H1 (cell line): ENCODE data around the gene EXT2. TPM values are rescaled to one million over a fixed set of nuclear protein-coding genes. Genes with fewer than 3 reads are reported as not detected.

Experiments used
- CTCF ChIA-PET: fragments of 300-600 bp; sonication (Branson Sonifier 250); formaldehyde crosslinking; loops from one replicate; lab custom pipeline; 2021; ENCODE audit not compliant: partially characterized antibody; lab: Charles Lee
- POLR2A ChIA-PET: fragments of 300-600 bp; sonication (Branson Sonifier 250); formaldehyde crosslinking; loops from one replicate; lab custom pipeline; 2021; ENCODE audit warnings: inconsistent platforms; ENCODE audit not compliant: partially characterized antibody; lab: Charles Lee
- DNase-seq, 2 experiments: peaks; one replicate each; pipeline versions ENCODE4 v3.0.0 to v3.0.0-alpha.2; 2010 to 2022; ENCODE audit warnings: low spot score in 2 of 2, low read depth in 1 of 2, mixed read lengths in 1 of 2
- FAIRE-seq: peaks from 2 replicates; lab custom pipeline; 2011; peaks lifted over from hg19 to GRCh38; lab: Jason Lieb, UNC
- H2AFZ ChIP-seq: 2 replicates; pipeline ENCODE4 v1.8.1; 2012; ENCODE audit warnings: low read length, inconsistent platforms
- H2AK5ac ChIP-seq: 2 replicates; pipeline ENCODE4 v1.6.1; 2013; ENCODE audit warnings: low read depth, low read length
- H2BK120ac ChIP-seq: replicated peaks from 2 replicates; pipeline ENCODE3; 2013; ENCODE audit warnings: low read depth, low read length, inconsistent platforms
- H2BK12ac ChIP-seq: 2 replicates; pipeline ENCODE4 v1.6.1; 2013; ENCODE audit warnings: low read depth, low read length
- H2BK15ac ChIP-seq: 2 replicates; pipeline ENCODE4 v1.6.1; 2013; ENCODE audit warnings: low read length
- H2BK20ac ChIP-seq: 2 replicates; pipeline ENCODE4 v1.6.1; 2013; ENCODE audit warnings: low read length
- H2BK5ac ChIP-seq: 2 replicates; pipeline ENCODE4 v1.6.1; 2013; ENCODE audit warnings: low read depth, low read length
- H3K14ac ChIP-seq: 2 replicates; pipeline ENCODE4 v1.6.1; 2013; ENCODE audit warnings: inconsistent platforms; ENCODE audit not compliant: insufficient read length
- H3K18ac ChIP-seq: 2 replicates; pipeline ENCODE4 v1.6.1; 2013; ENCODE audit warnings: low read length; ENCODE audit errors: extremely low read depth
- H3K23ac ChIP-seq: 2 replicates; pipeline ENCODE4 v1.6.1; 2013; ENCODE audit warnings: inconsistent platforms; ENCODE audit not compliant: insufficient read length
- H3K23me2 ChIP-seq: 2 replicates; pipeline ENCODE4 v1.6.1; 2013; ENCODE audit warnings: low read depth, low read length
- H3K27ac ChIP-seq: 2 replicates; pipeline ENCODE4 v1.6.1; 2011; ENCODE audit warnings: low read depth, low read length, inconsistent platforms
- H3K27me3 ChIP-seq, 4 experiments: replicated peaks in 1 of 4; 1 replicate in 1 of 4; 2 replicates in 3 of 4; pipeline versions ENCODE4 v1.6.1 to v1.8.1; 2011 to 2013; ENCODE audit warnings: low read length in 3 of 4, mild to moderate bottlenecking in 3 of 4, inconsistent platforms in 2 of 4, mixed read lengths in 2 of 4, moderate library complexity in 1 of 4; ENCODE audit not compliant: control insufficient read depth in 3 of 4, insufficient read depth in 3 of 4; ENCODE audit errors: extremely low read depth in 1 of 4
- H3K36me3 ChIP-seq, 4 experiments: 2 replicates each; pipeline versions ENCODE4 v1.6.1 to v1.8.1; 2011 to 2013; ENCODE audit warnings: mild to moderate bottlenecking in 4 of 4, low read length in 3 of 4, moderate library complexity in 2 of 4, control low read depth in 1 of 4, inconsistent platforms in 1 of 4; ENCODE audit not compliant: insufficient read depth in 4 of 4, control insufficient read depth in 2 of 4
- H3K4ac ChIP-seq: replicated peaks from 2 replicates; pipeline ENCODE3; 2013; ENCODE audit warnings: low read length, low read depth, mixed read lengths, inconsistent platforms; ENCODE audit not compliant: insufficient read length
- H3K4me1 ChIP-seq, 4 experiments: replicated peaks in 1 of 4; 1 replicate in 1 of 4; 2 replicates in 3 of 4; pipeline versions ENCODE4 v1.6.1 to v1.8.1; 2011 to 2013; ENCODE audit warnings: low read length in 3 of 4, inconsistent platforms in 2 of 4, mixed read lengths in 1 of 4; ENCODE audit not compliant: insufficient read depth in 4 of 4, control insufficient read depth in 3 of 4
- H3K4me2 ChIP-seq, 2 experiments: 2 replicates each; pipeline versions ENCODE4 v1.6.1 to v1.8.1; 2011 to 2013; ENCODE audit warnings: low read depth in 2 of 2, low read length in 2 of 2, control low read depth in 1 of 2, inconsistent platforms in 1 of 2, mild to moderate bottlenecking in 1 of 2; ENCODE audit not compliant: insufficient read depth in 1 of 2
- H3K4me3 ChIP-seq, 4 experiments: fragments of 200-600, 300-600 bp in 1 of 4; sonication (generic), shearing (Covaris generic), sonication (Bioruptor Twin) in 1 of 4; 2 replicates each; pipeline versions ENCODE4 v1.5.1 to v1.8.1; 2011 to 2016; ENCODE audit warnings: low read length in 4 of 4, low read depth in 3 of 4, control low read depth in 2 of 4, inconsistent platforms in 2 of 4, mild to moderate bottlenecking in 2 of 4, mixed read lengths in 1 of 4, moderate library complexity in 1 of 4; ENCODE audit not compliant: insufficient read depth in 2 of 4; ENCODE audit errors: extremely low read depth in 1 of 4
- H3K56ac ChIP-seq: replicated peaks from 2 replicates; pipeline ENCODE3; 2013; ENCODE audit warnings: low read depth, mild to moderate bottlenecking, mixed read lengths, low read length, inconsistent platforms; ENCODE audit not compliant: insufficient read length
- H3K79me1 ChIP-seq: 2 replicates; pipeline ENCODE4 v1.6.1; 2013; ENCODE audit warnings: low read depth, low read length, control low read depth
- H3K79me2 ChIP-seq, 2 experiments: 2 replicates each; pipeline versions ENCODE4 v1.6.1 to v1.8.1; 2012 to 2013; ENCODE audit warnings: low read length in 2 of 2, mild to moderate bottlenecking in 2 of 2, inconsistent platforms in 1 of 2; ENCODE audit not compliant: insufficient read depth in 2 of 2, control insufficient read depth in 1 of 2
- H3K9ac ChIP-seq, 4 experiments: replicated peaks in 1 of 4; 1 replicate in 1 of 4; 2 replicates in 3 of 4; pipeline versions ENCODE4 v1.6.1 to v1.8.1; 2011 to 2013; ENCODE audit warnings: low read depth in 3 of 4, low read length in 3 of 4, control low read depth in 2 of 4, mild to moderate bottlenecking in 2 of 4, moderate library complexity in 2 of 4, inconsistent platforms in 1 of 4; ENCODE audit errors: extremely low read depth in 1 of 4
- H3K9me3 ChIP-seq, 2 experiments: 2 replicates each; pipeline versions ENCODE4 v1.6.1 to v1.8.1; 2012 to 2013; ENCODE audit warnings: mild to moderate bottlenecking in 2 of 2, moderate library complexity in 2 of 2, control low read depth in 1 of 2, inconsistent platforms in 1 of 2, low read depth in 1 of 2, low read length in 1 of 2, mixed read lengths in 1 of 2; ENCODE audit not compliant: insufficient read depth in 2 of 2
- H4K20me1 ChIP-seq, 2 experiments: replicated peaks in 1 of 2; 2 replicates each; pipeline versions ENCODE3 to v1.8.1; 2011 to 2013; ENCODE audit warnings: inconsistent platforms in 2 of 2, low read length in 2 of 2, mild to moderate bottlenecking in 1 of 2; ENCODE audit not compliant: insufficient read depth in 2 of 2, control insufficient read depth in 1 of 2
- H4K5ac ChIP-seq: 2 replicates; pipeline ENCODE4 v1.6.1; 2013; ENCODE audit warnings: low read length, low read depth, mixed read lengths, inconsistent platforms; ENCODE audit not compliant: insufficient read length
- H4K8ac ChIP-seq: 2 replicates; pipeline ENCODE4 v1.8.0; 2013; ENCODE audit warnings: mild to moderate bottlenecking, moderate library complexity, low read length, inconsistent platforms; ENCODE audit not compliant: insufficient read depth; ENCODE audit errors: extremely low read depth
- H4K91ac ChIP-seq: replicated peaks from 2 replicates; pipeline ENCODE3; 2013; ENCODE audit warnings: low read length, mixed read lengths, inconsistent platforms; ENCODE audit not compliant: insufficient read length
- ATF2 ChIP-seq: IDR thresholded peaks from 2 replicates; pipeline ENCODE4 v1.6.1; 2012; ENCODE audit warnings: low read length, inconsistent platforms
- BACH1 ChIP-seq: IDR thresholded peaks from 2 replicates; pipeline ENCODE4 v1.6.1; 2012; ENCODE audit warnings: low read length, improper control_type of control experiment
- CBX8 ChIP-seq: fragments of 300-800, 300-1000 bp; sonication (generic); IDR thresholded peaks from 2 replicates; pipeline ENCODE4 v1.7.1; 2016; ENCODE audit warnings: low read depth, low read length, borderline replicate concordance
- CTBP2 ChIP-seq: IDR thresholded peaks from 2 replicates; pipeline ENCODE4 v1.7.0; 2011; ENCODE audit warnings: borderline replicate concordance, mild to moderate bottlenecking, moderate library complexity, mixed read lengths, low read length; ENCODE audit not compliant: insufficient read depth, insufficient read length
- EGR1 ChIP-seq: IDR thresholded peaks from 2 replicates; pipeline ENCODE4 v1.6.1; 2011; ENCODE audit warnings: low read depth, low read length, borderline replicate concordance
- GTF2F1 ChIP-seq: IDR thresholded peaks from 2 replicates; pipeline ENCODE4 v1.6.1; 2012; ENCODE audit warnings: low read depth, low read length, improper control_type of control experiment, borderline replicate concordance
- JUN ChIP-seq: IDR thresholded peaks from 2 replicates; pipeline ENCODE4 v1.6.1; 2011; ENCODE audit warnings: low read depth, mild to moderate bottlenecking, improper control_type of control experiment, low read length
- MAFK ChIP-seq: IDR thresholded peaks from 2 replicates; pipeline ENCODE4 v1.6.1; 2012; ENCODE audit warnings: low read depth, mild to moderate bottlenecking, improper control_type of control experiment, low read length
- SAP30 ChIP-seq: fragments of 300-600 bp; sonication (generic); IDR thresholded peaks from 2 replicates; pipeline ENCODE4 v1.7.1; 2012; ENCODE audit warnings: low read length, moderate library complexity, mild to moderate bottlenecking, inconsistent platforms; ENCODE audit not compliant: insufficient read depth, insufficient replicate concordance
- SIX5 ChIP-seq: IDR thresholded peaks from 2 replicates; pipeline ENCODE4 v1.6.1; 2011; ENCODE audit warnings: mild to moderate bottlenecking, low read depth, low read length
- SP1 ChIP-seq: IDR thresholded peaks from 2 replicates; pipeline ENCODE4 v1.6.1; 2011; ENCODE audit warnings: low read depth, low read length
- TEAD4 ChIP-seq: IDR thresholded peaks from 2 replicates; pipeline ENCODE4 v1.6.1; 2012; ENCODE audit warnings: low read depth, low read length, inconsistent platforms, mixed read lengths
- ZNF274 ChIP-seq: IDR thresholded peaks from 2 replicates; pipeline ENCODE4 v1.7.0; 2012; ENCODE audit warnings: low read length, borderline replicate concordance; ENCODE audit errors: extremely low read depth
- WGBS, 2 experiments: shearing (Covaris generic) in 1 of 2; methylation state at CpG; one replicate each; pipeline versions ENCODE4 v1.1.6 to v1.1.7; 2013 to 2015; ENCODE audit warnings: low lambda C conversion rate in 2 of 2, mixed read lengths in 2 of 2, inconsistent platforms in 1 of 2, low coverage in 1 of 2, missing lambda C conversion rate in 1 of 2; ENCODE audit not compliant: insufficient replicate concordance in 2 of 2, insufficient coverage in 1 of 2, insufficient read length in 1 of 2; ENCODE audit errors: extremely low coverage in 1 of 2, missing lambda C conversion rate in 1 of 2; 5-methylcytosine and 5-hydroxymethylcytosine counted together
- polyA plus RNA-seq, 7 experiments: library from polyadenylated mRNA; depleted of rRNA in 3 of 7; stranded (reverse) in 5 of 7; unstranded in 2 of 7; fragments of >200 nt in 5 of 7; fragments of 200-250 nt in 2 of 7; gene quantifications; 1 replicate in 5 of 7; 2 replicates in 1 of 7; 4 replicates in 1 of 7; pipeline versions ENCODE4 v1.2.1 to v1.2.3, GENCODE V29; 2011 to 2013; ENCODE audit warnings: missing spikeins in 2 of 7, mixed read lengths in 2 of 7
- total RNA-seq: library from RNA; stranded (reverse); fragmentation: NEBNext Ultra II Directional; extraction: Animal tissue kit (Norgen Biotek cat#: 25700); gene quantifications from 2 replicates; pipeline ENCODE4 v1.2.1, GENCODE V29; 2021

EXT2 gene
- total and polyA plus RNA-seq, 2 of the 8 experiments (the other 6 are each of a cell fraction or from before 2014, with no cell fraction given) = 29.8 to 42.8 TPM

GRCh38 chr11:44288133-44288526 lies 192.7 kb downstream of the EXT2 start:
- Histone ChIP-seq H2BK120ac (no peak overlapping the region), H2BK20ac (no peak overlapping the region)
- CTCF ChIA-PET = interaction anchor here (0.7 to 7.7 kb wide), 13 partner anchors 11 to 251 kb away, joined by 3 to 47 read pairs (median 5); no protein-coding TSS in a partner anchor

More at GRCh38 chr11:44288133-44288526, 192.7 kb downstream of the EXT2 start:
- Histone ChIP-seq H3K18ac (no peak overlapping the region), H2BK12ac (no peak overlapping the region), H2BK5ac (no peak overlapping the region), H3K4ac (no peak overlapping the region), H3K4me3 (no peak overlapping the region), H3K9me3 (no peaks in the 10 kb centered on the region), H3K56ac (no peak overlapping the region), H3K27ac (no peak overlapping the region), H3K9ac (no peak overlapping the region), H3K36me3 (no peaks in the 10 kb centered on the region), H4K5ac (no peak overlapping the region), H3K27me3 (no peaks in the 10 kb centered on the region), H2AK5ac (no peak overlapping the region), H4K8ac (no peak overlapping the region), H3K23me2 (no peaks in the 10 kb centered on the region), H3K79me1 (no peaks in the 10 kb centered on the region), H3K4me1 (peaks cover 0 to 2% (median 0%) of the 10 kb centered on the region in 4 experiments; a peak in 1 of 7 replicates), H2AFZ (no peak overlapping the region), H3K14ac (no peak overlapping the region), H4K91ac (no peak overlapping the region), H2BK15ac (no peak overlapping the region), H3K79me2 (no peaks in the 10 kb centered on the region), H3K4me2 (no peak overlapping the region), H4K20me1 (no peaks in the 10 kb centered on the region), H3K23ac (no peak overlapping the region)
- no peak for TF ChIP-seq SP1
- no peak for TF ChIP-seq TEAD4
- no peak for TF ChIP-seq ZNF274
- TF ChIP-seq CTBP2 = no peak
- TF ChIP-seq MAFK = no peak
- no peak for TF ChIP-seq JUN
- TF ChIP-seq ATF2 = no peak
- no peak for TF ChIP-seq GTF2F1
- TF ChIP-seq SIX5 = no peak
- TF ChIP-seq BACH1 = no peak
- TF ChIP-seq CBX8 = no peak
- no peak for TF ChIP-seq SAP30
- TF ChIP-seq EGR1 = no peak
- WGBS, 2 experiments = 93% methylated on average over 3 of the region's 3 CpGs; no CpG with 5 or more reads in 1 of the 2 experiments
- DNase-seq (no peak), FAIRE-seq (no peak)
- POLR2A ChIA-PET = no interaction called here
